Esophagus squamous epithelium (tissue), 4 donors: Measurements from ENCODE around the gene BMP2K.

Experiments
- POLR2A ChIP-seq, 4 donors: fragments of 450-650 bp; IDR thresholded peaks; one replicate each; pipeline ENCODE4 v1.6.1; 2017; ENCODE audit warnings: antibody characterized with exemption in 4 of 4, mild to moderate bottlenecking in 4 of 4, moderate library complexity in 3 of 4
- TF ChIP-seq, protein P1 (sequence below), 6 experiments: fragments of 450-650 bp in 4 of 6; fragments of 200-600 bp in 2 of 6; sonication (generic) in 2 of 6; IDR thresholded peaks; one replicate each; pipeline ENCODE4 v1.5.1; 2016 to 2019; ENCODE audit warnings: antibody characterized with exemption in 6 of 6, mild to moderate bottlenecking in 4 of 6, moderate library complexity in 4 of 6

- TF ChIP-seq, protein P1, sequence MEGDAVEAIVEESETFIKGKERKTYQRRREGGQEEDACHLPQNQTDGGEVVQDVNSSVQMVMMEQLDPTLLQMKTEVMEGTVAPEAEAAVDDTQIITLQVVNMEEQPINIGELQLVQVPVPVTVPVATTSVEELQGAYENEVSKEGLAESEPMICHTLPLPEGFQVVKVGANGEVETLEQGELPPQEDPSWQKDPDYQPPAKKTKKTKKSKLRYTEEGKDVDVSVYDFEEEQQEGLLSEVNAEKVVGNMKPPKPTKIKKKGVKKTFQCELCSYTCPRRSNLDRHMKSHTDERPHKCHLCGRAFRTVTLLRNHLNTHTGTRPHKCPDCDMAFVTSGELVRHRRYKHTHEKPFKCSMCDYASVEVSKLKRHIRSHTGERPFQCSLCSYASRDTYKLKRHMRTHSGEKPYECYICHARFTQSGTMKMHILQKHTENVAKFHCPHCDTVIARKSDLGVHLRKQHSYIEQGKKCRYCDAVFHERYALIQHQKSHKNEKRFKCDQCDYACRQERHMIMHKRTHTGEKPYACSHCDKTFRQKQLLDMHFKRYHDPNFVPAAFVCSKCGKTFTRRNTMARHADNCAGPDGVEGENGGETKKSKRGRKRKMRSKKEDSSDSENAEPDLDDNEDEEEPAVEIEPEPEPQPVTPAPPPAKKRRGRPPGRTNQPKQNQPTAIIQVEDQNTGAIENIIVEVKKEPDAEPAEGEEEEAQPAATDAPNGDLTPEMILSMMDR (IDR thresholded peaks at IDR 0.05) = no peak
- no peak for TF ChIP-seq POLR2A (IDR thresholded peaks at IDR 0.05)
Measured at GRCh38 chr4:78778530-78778929, 2.4 kb downstream of the BMP2K start.
